Aorta (tissue), 5 donors: ENCODE results near the gene NXN. TPM values are rescaled to one million over a fixed set of nuclear protein-coding genes. Genes with fewer than 3 reads are reported as not detected.

Source experiments
- ATAC-seq: fragments of 200-7000 bp; cut with Tn5 transposase; one replicate; pipeline ENCODE4 v1.9.1; 2022; ENCODE audit warnings: moderate library complexity; ENCODE audit not compliant: low FRiP score
- DNase-seq, 2 donors: peaks; one replicate each; pipeline ENCODE4 v3.0.0-alpha.2; 2020
- H3K27ac ChIP-seq, 2 donors: one replicate each; pipeline ENCODE4 v1.5.1; 2013; ENCODE audit warnings: low read length in 2 of 2, mild to moderate bottlenecking in 2 of 2, moderate library complexity in 2 of 2, control low read depth in 1 of 2, inconsistent platforms in 1 of 2, low read depth in 1 of 2
- H3K27me3 ChIP-seq, 2 donors: one replicate each; pipeline ENCODE4 v1.6.1; 2013; ENCODE audit warnings: control low read depth in 1 of 2, low read length in 1 of 2, mild to moderate bottlenecking in 1 of 2, moderate library complexity in 1 of 2; ENCODE audit not compliant: insufficient read depth in 2 of 2, control insufficient read depth in 1 of 2
- H3K36me3 ChIP-seq, 2 donors: one replicate each; pipeline ENCODE4 v1.6.1; 2013; ENCODE audit warnings: control low read depth in 1 of 2, low read length in 1 of 2, mild to moderate bottlenecking in 1 of 2; ENCODE audit not compliant: insufficient read depth in 2 of 2, control insufficient read depth in 1 of 2
- H3K4me1 ChIP-seq, 2 donors: one replicate each; pipeline ENCODE4 v1.6.1; 2013; ENCODE audit warnings: low read length in 2 of 2, control low read depth in 1 of 2, mild to moderate bottlenecking in 1 of 2, moderate library complexity in 1 of 2; ENCODE audit not compliant: insufficient read depth in 2 of 2, control insufficient read depth in 1 of 2
- H3K4me3 ChIP-seq, 2 donors: one replicate each; pipeline ENCODE4 v1.5.1; 2013; ENCODE audit warnings: low read length in 2 of 2, control low read depth in 1 of 2, mild to moderate bottlenecking in 1 of 2
- H3K9me3 ChIP-seq: one replicate; pipeline ENCODE4 v1.6.1; 2013; ENCODE audit warnings: mild to moderate bottlenecking, low read length; ENCODE audit not compliant: control insufficient read depth
- WGBS, 2 donors: extraction: QIAGEN DNeasy Blood & Tissue Kit; methylation state at CpG; one replicate each; pipeline ENCODE4 v1.1.7; 2013; 5-methylcytosine and 5-hydroxymethylcytosine counted together
- intact Hi-C, 2 donors: fragments of 100-400 bp; cut with DNase I; formaldehyde crosslinking; loops; one replicate each; pipeline versions ENCODE4 v1.14.2 to v1.15.0; 2022
- long read RNA-seq, 2 donors: library from polyadenylated mRNA; unstranded; transcript quantifications; one replicate each; pipeline ENCODE4 v2.0.0, GENCODE V29; 2020 to 2021
- polyA plus RNA-seq, 2 donors: library from polyadenylated mRNA; stranded (reverse); fragments of 200-250 nt; gene quantifications; one replicate each; pipeline ENCODE4 v1.2.3, GENCODE V29; 2013
- total RNA-seq, 2 donors: library from RNA; stranded (reverse); fragmentation: NEBNext Ultra II Directional; extraction: Animal tissue kit (Norgen Biotek cat#: 25700); gene quantifications; one replicate each; pipeline ENCODE4 v1.2.1, GENCODE V29; 2021
- donor health status: healthy with polysubstance abuse.
- donor health status: Bipolar disorder and iron deficiency.
- donor health status: DM: no; HTN: no; CAD: no.
- donor health status: DM: no; HTN: no; CAD: no.
- donor health status: DM: yes; HTN: yes; CAD: no.

The NXN gene
- total RNA-seq, result 10 to 100 TPM; 23.4 to 41.0 TPM
- 10 to 100 TPM; 13.0 to 20.4 TPM for polyA plus RNA-seq
- long read RNA-seq, donor 1, partial matches to known transcripts, result 4 of 20 reads
- long read RNA-seq, donor 1, other reads (novel, unspliced or antisense), result 15 of 20 reads
- long read RNA-seq, donor 2, transcript NXN-201 (8 exons, 3,036 nt), result major isoform, 11 of 32 reads
- long read RNA-seq, donor 2, partial matches to known transcripts, result 3 of 32 reads
- long read RNA-seq, donor 2, other reads (novel, unspliced or antisense), result 17 of 32 reads

GRCh38 chr17:979539-980405 lies at the start of gene NXN:
Gene NXN, minus strand, starts transcription at chr17:979776.
- Histone ChIP-seq H3K36me3 (no peaks in the 10 kb centered on the region), H3K4me3 (peak within 1 kb of the TSS; percentile 49 to 64), H3K4me1 (no peaks in the 10 kb centered on the region), H3K27me3 (no peaks in the 10 kb centered on the region), H3K9me3 (no peaks in the 10 kb centered on the region), H3K27ac (peak within 1 kb of the TSS in 1 of 2 donors; percentile 4)
- intact Hi-C loops, result loop anchor here (5.0 to 10.0 kb wide), 3 partner anchors 95 to 567 kb away; a partner anchor contains a TSS
- WGBS, 2 donors, result 2 to 4% methylated on average over 32 to 94 of the region's 94 CpGs
- ATAC-seq, result peak; percentile 95
- peak; percentile 90 to 97 for DNase-seq

DNA sequence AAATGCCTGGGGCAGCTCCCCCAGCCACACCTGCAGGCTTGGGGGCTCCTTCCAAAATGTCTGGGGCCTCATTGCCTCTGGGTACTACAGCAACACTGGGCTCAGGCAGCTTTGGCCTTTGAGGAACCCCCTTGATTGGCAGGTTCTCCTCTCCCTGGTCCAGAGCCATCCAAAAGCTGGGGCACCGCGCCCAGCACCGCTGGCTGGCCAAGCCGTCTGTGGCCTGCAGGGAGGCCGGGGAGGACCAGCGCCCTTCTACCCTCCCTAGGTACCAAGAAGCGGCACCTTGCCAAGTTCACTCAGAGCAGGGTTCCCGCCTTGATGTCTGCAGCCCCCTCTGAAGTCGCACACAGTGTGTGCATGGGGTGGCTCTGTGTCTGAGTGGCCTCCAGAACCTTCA lies 47.5 kb upstream of the NXN start:
- intact Hi-C loops, result no loop called here
- H3K9me3 ChIP-seq, result no peaks in the 10 kb centered on the region
- no peaks in the 10 kb centered on the region for H3K27me3 ChIP-seq
- H3K4me1 ChIP-seq, result no peaks in the 10 kb centered on the region
- H3K36me3 ChIP-seq, result no peaks in the 10 kb centered on the region
- DNase-seq (no peak), ATAC-seq (no peak)
- H3K27ac ChIP-seq, result no peak overlapping the region
- 9 to 15% methylated on average over 9 of the region's 9 CpGs for WGBS, 2 donors
- H3K4me3 ChIP-seq, result no peak overlapping the region

DNA sequence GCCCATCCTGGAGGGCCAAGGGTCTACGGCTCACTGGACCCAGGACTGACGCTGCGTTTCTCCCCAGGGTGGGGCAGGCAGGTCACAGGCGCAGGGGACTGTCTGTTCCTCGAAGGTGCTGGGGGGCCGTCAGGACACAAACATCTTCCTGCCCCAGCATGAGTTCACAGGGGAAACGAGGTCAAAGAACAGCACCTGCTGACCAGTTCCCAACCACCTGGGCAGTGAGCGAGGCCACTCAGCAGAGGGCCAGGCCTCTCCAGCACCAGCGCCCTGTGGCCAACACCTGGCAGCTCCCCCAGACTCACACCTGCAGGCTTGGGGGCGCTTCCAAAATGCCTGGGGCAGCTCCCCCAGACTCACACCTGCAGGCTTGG lies 47.0 kb upstream of the NXN start:
- DNase-seq (no peak), ATAC-seq (no peak)
- H3K4me3 ChIP-seq, result no peak overlapping the region
- intact Hi-C loops, result no loop called here
- H3K36me3 ChIP-seq, result no peaks in the 10 kb centered on the region
- H3K9me3 ChIP-seq, result no peaks in the 10 kb centered on the region
- H3K27ac ChIP-seq, result no peak overlapping the region
- H3K27me3 ChIP-seq, result no peaks in the 10 kb centered on the region
- WGBS, 2 donors, result 83 to 85% methylated on average over 10 of the region's 10 CpGs
- no peaks in the 10 kb centered on the region for H3K4me1 ChIP-seq

- Histone ChIP-seq H3K27ac (no peak overlapping the region), H3K4me1 (no peaks in the 10 kb centered on the region), H3K4me3 (no peak overlapping the region), H3K36me3 (no peaks in the 10 kb centered on the region), H3K27me3 (no peaks in the 10 kb centered on the region), H3K9me3 (no peaks in the 10 kb centered on the region)
- WGBS, 2 donors, result 80 to 83% methylated on average over 30 of the region's 30 CpGs
- DNase-seq (no peak), ATAC-seq (no peak)
- intact Hi-C loops, result no loop called here
These were observed 46.4 kb upstream of the NXN start for GRCh38 chr17:1025733-1026598.

DNA sequence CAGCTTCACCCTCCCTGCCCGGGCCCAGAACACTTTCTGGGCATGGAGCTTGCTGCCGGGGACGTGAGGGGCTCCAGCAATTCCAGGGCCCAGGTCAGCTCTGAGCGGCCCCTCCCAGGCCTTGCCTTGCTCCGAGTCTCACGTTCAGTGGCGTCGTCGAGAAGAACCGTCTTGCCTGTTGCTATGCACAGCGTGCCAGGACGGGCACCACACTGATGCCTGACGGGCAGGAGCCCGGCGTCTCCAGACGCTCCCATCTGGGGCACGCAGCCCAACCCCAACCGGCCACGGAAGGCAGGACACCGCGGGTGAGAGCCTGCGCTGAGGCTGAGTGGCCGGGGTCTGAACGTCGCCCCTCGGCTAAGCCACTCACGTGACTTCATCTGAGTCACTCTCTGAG lies 44.5 kb upstream of the NXN start:
- intact Hi-C loops, result no loop called here
- no peaks in the 10 kb centered on the region for H3K27me3 ChIP-seq
- ATAC-seq, result no peak
- H3K9me3 ChIP-seq, result no peaks in the 10 kb centered on the region
- no peaks in the 10 kb centered on the region for H3K4me1 ChIP-seq
- DNase-seq, result no peak
- no peak overlapping the region for H3K4me3 ChIP-seq
- no peak overlapping the region for H3K27ac ChIP-seq
- 85 to 92% methylated on average over 27 of the region's 27 CpGs for WGBS, 2 donors
- no peaks in the 10 kb centered on the region for H3K36me3 ChIP-seq

- intact Hi-C loops, result no loop called here
- Histone ChIP-seq H3K9me3 (no peaks in the 10 kb centered on the region), H3K4me1 (peaks cover 0 to 7% of the 10 kb centered on the region in 2 donors), H3K27ac (peak overlapping the region; percentile 64 to 74), H3K27me3 (no peaks in the 10 kb centered on the region), H3K4me3 (no peak overlapping the region), H3K36me3 (no peaks in the 10 kb centered on the region)
- ATAC-seq (peak; percentile 82), DNase-seq (peak; percentile 86 to 93)
- WGBS, 2 donors, result 14 to 15% methylated on average over 32 of the region's 32 CpGs
These were observed 42.9 kb upstream of the NXN start for GRCh38 chr17:1022278-1023024.

GRCh38 chr17:1021147-1021546 lies 41.6 kb upstream of the NXN start:
- Histone ChIP-seq H3K4me1 (peaks cover 0 to 7% of the 10 kb centered on the region in 2 donors), H3K36me3 (no peaks in the 10 kb centered on the region), H3K4me3 (no peak overlapping the region), H3K9me3 (no peaks in the 10 kb centered on the region), H3K27ac (peak overlapping the region; percentile 14 to 72), H3K27me3 (no peaks in the 10 kb centered on the region)
- no peak for DNase-seq
- ATAC-seq, result no peak
- 81 to 87% methylated on average over 13 to 17 of the region's 17 CpGs for WGBS, 2 donors
- intact Hi-C loops, result no loop called here

- peak in 1 of 2 donors; percentile 73 for DNase-seq
- H3K27ac ChIP-seq, result peak overlapping the region; percentile 91 to 98
- 4 to 7% methylated on average over 10 of the region's 10 CpGs for WGBS, 2 donors
- intact Hi-C loops, result no loop called here
- peak; percentile 66 for ATAC-seq
- peaks cover 0 to 7% of the 10 kb centered on the region in 2 donors for H3K4me1 ChIP-seq
- no peaks in the 10 kb centered on the region for H3K36me3 ChIP-seq
- H3K9me3 ChIP-seq, result no peaks in the 10 kb centered on the region
- no peaks in the 10 kb centered on the region for H3K27me3 ChIP-seq
- H3K4me3 ChIP-seq, result no peak overlapping the region
These were observed 39.9 kb upstream of the NXN start for GRCh38 chr17:1019451-1019850.
